Limb (tissue), 2 donors: Measurements from ENCODE around the gene ZNF777.
"Not testable (repeated sequence)": the region's sequence is repeated elsewhere in the genome, so short reads cannot be mapped to it uniquely, and the experiment has no call there.

ENCODE experiments used
- DNase-seq, 2 donors: peaks; one replicate each; pipeline ENCODE4 v3.0.0-alpha.2; 2016; ENCODE audit errors: extremely low spot score in 2 of 2

Gene ZNF777

GRCh38 chr7:149455175-149455950 is 5.5 kb downstream of the ZNF777 start:
- no peak for DNase-seq

GRCh38 chr7:149454750-149455149 is 6.1 kb downstream of the ZNF777 start:
- DNase-seq = no peak

- no peak for DNase-seq
Measured at GRCh38 chr7:149454006-149454405, 6.9 kb downstream of the ZNF777 start.

DNA sequence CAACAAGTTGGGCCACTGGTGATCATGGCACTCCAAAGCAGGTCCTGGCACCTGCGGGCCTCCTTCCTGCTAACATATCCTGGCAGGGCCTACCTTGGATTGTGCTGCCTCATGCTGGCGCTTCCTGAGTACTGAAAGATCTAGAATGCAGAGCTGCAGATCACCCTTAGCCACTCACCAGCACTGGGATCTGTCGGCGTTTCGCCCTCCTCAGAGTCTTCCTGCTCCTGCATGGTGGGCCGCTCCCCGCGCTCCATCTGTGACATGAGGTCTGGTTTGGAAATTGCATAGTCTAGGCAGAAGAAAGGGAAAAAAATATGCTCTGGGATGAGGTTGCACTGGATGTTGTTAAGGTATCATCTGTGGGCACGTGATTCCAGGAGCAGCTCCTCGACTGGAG is 10.0 kb downstream of the ZNF777 start:
- DNase-seq = no peak

DNA sequence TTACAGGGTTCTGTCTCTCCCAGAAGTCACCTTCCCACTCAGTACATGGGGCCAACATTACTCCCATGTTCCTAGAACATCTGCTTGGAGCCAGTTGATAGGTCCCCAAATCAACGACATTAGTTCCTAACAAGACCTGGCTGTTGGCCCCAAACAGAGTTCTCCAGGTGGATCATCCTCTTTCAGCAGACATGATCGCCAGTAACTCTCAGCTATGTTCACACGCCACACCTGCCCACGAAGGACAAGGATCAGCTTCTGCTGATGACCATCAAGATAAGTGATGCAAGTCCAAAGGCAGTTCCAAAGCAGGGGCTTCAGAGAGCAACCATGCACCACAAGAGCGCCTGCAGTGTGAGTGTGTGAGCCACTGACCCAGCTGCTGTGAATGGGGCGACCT is 11.0 kb downstream of the ZNF777 start:
- no peak for DNase-seq

DNA sequence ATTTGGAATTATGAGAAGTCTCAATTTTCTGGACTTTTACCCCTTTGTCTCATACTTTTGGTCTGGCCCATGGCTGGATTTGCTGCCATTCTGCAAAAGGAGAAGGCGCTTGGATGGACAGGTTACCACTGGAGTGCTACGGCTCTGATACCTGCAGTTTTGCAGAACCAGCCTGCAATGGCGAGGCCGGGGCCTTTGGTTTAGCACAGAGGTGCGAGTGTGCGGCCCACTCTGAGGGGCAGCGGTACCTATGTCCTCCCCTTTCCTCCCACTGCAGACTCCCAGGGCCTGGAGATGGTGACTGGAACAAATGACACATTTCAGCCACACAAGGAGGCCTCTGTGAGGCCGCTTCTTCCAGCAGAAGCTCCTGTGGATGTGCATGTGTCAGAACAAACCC is 11.9 kb downstream of the ZNF777 start:
- DNase-seq = no peak

GRCh38 chr7:149446026-149446425 is 14.8 kb downstream of the ZNF777 start:
- not testable (repeated sequence) for DNase-seq

DNA sequence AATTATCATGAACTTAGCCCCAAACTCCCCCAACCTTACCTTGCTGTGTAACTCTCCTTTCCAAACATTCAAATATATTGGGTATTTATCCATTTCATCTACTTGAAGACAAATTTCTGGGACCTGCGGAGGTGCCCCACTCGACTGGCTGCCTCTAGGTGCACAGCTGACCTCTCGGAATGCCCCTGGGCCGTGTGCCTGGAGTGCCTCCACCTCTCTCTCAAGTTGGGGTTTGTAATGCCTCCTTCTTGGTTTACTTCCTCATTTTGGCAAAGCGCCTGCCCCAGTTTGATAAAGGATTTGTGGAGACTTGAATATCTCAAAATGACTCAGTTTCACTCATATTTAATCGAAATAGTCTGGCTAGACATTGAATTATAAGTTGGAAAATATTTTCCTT is 16.6 kb downstream of the ZNF777 start:
- DNase-seq = no peak

GRCh38 chr7:149443523-149443922 is 17.3 kb downstream of the ZNF777 start:
- no peak for DNase-seq

DNA sequence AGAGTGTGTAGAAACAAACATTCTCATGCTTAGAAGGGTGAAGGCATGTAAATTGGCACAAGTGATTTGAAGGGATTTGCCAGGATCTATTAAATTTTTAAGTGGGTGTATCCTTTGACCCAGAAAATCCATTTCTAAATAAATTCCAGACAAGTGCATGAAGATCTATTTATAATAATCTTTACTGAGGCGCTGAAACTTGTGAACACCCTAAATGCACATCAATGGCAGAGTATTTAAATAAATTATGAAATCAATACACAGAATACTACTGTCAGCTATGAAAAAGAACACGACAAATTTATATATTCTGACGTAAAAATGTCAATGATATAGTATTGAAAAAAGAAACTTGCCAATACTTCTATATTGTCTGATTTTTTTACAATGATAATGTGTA is 17.9 kb downstream of the ZNF777 start:
- no peak for DNase-seq

DNA sequence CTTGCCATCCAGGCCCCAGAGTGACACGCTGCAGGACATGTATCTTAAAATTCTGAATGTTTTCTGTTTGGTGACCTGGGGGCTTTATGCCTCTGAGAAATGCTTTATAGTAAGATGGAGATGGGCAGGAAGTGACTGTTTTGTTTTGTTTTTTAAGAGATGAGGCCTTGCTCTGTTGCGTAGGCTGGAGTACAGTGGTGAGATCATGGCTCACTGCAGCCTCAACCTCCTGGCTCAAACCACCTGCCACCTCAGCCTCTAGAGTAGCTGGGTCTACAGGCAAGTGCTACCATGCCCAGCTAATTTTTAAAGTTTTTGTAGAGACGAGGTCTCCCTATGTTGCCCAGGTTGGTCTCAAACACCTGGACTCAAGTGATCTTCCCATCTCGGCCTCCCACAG is 20.6 kb downstream of the ZNF777 start:
- no peak for DNase-seq

GRCh38 chr7:149436358-149436757 is 24.5 kb downstream of the ZNF777 start:
- no peak for DNase-seq

DNA sequence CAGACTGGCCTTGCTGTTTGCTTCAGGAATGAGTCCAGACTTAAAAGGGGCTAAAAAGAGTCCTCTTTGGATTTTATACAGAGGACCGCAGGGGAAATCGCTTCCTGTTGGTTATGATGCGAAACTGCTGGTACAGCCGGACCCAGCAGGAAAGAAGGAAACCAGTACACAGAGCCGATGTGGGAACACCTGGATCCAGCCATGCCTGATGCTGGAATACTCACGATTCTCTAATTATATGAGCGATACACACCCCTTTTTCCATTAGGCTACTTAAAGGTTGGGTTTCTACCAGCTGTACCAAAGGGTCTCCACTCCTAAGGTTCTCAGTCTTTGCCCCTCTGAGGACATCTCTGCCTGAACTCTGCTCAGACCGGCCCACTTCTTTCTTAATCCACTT is 27.7 kb downstream of the ZNF777 start:
- DNase-seq = no peak

GRCh38 chr7:149432121-149432691 is 28.7 kb downstream of the ZNF777 start:
- DNase-seq = no peak

GRCh38 chr7:149431486-149432120 is 29.3 kb downstream of the ZNF777 start:
- no peak for DNase-seq

DNA sequence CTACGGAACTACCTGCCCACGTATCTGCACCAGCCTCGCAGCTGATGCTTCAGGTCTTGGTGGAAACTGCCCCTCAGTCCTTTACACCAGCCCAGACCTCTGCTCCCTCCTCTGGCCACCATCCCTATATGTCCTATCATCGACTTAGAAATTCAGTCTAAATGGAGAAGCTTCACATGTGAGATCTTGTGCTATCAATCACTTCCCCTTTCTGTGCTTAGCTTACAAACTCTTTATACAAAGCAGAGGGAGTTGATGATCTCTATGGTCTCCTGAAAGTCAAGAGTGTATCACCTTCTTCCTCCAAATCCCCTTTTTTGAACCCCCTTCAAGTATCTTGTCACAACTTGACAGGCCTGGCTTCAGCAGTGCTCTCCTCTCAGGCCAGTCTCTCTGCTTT is 30.7 kb downstream of the ZNF777 start:
- no peak for DNase-seq

DNA sequence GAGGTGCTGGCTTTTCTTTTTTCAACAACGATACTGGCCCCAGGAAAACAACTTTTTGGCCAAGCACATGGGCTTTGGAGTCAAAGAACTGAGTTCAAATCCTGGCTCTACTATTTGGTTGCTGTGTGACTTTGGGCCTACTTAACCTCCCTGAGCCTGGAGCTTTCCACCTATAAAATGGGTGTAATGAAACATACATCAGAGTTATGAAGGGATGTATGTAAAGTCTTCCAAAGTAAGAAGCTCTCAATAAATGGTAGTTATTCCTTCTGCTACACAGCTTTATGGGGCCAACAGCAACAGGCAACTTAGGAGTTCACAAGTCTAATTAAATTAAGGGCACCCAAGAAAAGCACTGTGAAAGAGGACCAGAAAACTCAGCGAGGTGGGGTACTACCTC is 33.0 kb downstream of the ZNF777 start:
- DNase-seq = no peak

- no peak for DNase-seq
Measured at GRCh38 chr7:149427096-149427680, 33.7 kb downstream of the ZNF777 start.

- DNase-seq = peak in 1 of 2 donors; percentile 52
Measured at GRCh38 chr7:149423449-149424110, 37.3 kb downstream of the ZNF777 start.

DNA sequence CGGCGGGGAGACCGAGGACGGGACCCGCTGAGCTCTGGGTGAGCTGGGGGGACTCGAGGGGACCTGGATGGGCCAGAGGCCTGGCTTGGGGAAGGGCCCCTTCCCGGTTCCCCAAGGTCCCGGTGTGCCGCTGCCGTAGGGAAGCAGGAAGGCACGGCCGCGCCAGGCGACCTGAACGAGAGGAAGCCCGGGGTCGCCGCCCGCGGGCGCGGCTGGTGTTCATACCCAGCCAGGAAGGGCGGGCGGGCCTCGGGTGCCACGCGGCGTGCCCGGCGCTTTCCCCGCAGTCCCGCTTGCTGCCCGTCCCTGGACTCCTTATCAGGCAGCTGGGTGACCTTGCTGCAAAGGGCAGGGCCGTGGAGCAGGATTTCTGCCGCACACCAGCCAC is 38.0 kb downstream of the ZNF777 start:
- DNase-seq = peak in 1 of 2 donors; percentile 53

- DNase-seq = peak; percentile 39 to 80
Measured at GRCh38 chr7:149422162-149422913, 38.5 kb downstream of the ZNF777 start.
